ENCODE measurements around the gene SEL1L. TPM values are rescaled to one million over a fixed set of nuclear protein-coding genes. Genes with fewer than 3 reads are reported as not detected.

Gene SEL1L
- total RNA-seq, 1 donor from 2014 or later = 71.9 TPM

DNA sequence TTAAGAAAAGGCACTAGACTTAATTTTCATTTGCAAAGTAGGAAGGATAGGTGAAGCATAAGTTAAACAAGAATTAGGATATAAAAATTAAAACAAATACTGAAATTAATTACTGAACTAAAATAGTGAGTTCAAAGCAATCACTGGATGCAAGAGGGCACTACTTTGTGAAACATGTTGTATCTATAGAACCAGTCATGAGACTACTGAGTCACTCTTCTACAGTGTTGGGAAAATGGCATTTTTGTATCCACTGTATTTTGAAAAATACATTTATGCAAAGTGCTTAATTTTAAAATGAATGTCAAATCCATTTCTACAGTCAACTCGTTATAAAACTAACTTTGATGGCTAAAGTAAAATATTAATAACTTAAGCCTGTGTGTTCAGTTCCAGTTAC, 47.9 kb downstream of the SEL1L start:
- Mint-ChIP-seq H3K27ac (ENCODE audit: unreplicated experiment) (no peak overlapping the region), H3K4me3 (ENCODE audit: unreplicated experiment) (no peak overlapping the region), H3K27me3 (ENCODE audit: unreplicated experiment) (no peaks in the 10 kb centered on the region), H3K9me3 (ENCODE audit: unreplicated experiment) (no peaks in the 10 kb centered on the region), H3K36me3 (ENCODE audit: low read depth, unreplicated experiment) (peaks cover 18% of the 10 kb centered on the region), H3K4me1 (ENCODE audit: unreplicated experiment) (no peaks in the 10 kb centered on the region)
- DNase-seq (ENCODE audit: low spot score) = no peak
- TF ChIP-seq, protein P1, sequence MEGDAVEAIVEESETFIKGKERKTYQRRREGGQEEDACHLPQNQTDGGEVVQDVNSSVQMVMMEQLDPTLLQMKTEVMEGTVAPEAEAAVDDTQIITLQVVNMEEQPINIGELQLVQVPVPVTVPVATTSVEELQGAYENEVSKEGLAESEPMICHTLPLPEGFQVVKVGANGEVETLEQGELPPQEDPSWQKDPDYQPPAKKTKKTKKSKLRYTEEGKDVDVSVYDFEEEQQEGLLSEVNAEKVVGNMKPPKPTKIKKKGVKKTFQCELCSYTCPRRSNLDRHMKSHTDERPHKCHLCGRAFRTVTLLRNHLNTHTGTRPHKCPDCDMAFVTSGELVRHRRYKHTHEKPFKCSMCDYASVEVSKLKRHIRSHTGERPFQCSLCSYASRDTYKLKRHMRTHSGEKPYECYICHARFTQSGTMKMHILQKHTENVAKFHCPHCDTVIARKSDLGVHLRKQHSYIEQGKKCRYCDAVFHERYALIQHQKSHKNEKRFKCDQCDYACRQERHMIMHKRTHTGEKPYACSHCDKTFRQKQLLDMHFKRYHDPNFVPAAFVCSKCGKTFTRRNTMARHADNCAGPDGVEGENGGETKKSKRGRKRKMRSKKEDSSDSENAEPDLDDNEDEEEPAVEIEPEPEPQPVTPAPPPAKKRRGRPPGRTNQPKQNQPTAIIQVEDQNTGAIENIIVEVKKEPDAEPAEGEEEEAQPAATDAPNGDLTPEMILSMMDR (IDR thresholded peaks at IDR 0.05; ENCODE audit: unreplicated experiment) = no peak

DNA sequence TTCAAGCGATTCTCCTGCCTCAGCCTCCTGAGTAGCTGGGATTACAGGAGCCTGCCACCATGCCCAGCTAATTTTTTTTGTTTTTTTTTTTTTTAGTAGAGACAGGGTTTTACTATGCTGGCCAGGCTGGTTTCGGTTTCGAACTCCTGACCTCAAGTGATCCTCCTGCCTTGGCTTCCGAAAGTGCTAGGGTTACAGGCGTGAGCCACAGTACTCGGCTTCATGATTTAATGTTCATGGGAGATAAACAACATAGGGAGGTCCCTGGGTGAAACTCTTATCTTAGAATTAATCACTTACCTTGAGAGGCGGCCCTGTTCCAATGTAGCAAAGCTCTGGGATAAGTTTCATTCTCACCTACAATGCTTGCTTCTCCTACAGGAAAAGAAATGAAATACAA, 48.3 kb downstream of the SEL1L start:
- no peak for DNase-seq (ENCODE audit: low spot score)
- Mint-ChIP-seq H3K9me3 (ENCODE audit: unreplicated experiment) (no peaks in the 10 kb centered on the region), H3K4me3 (ENCODE audit: unreplicated experiment) (no peak overlapping the region), H3K36me3 (ENCODE audit: low read depth, unreplicated experiment) (peaks cover 19% of the 10 kb centered on the region), H3K4me1 (ENCODE audit: unreplicated experiment) (no peaks in the 10 kb centered on the region), H3K27ac (ENCODE audit: unreplicated experiment) (no peak overlapping the region), H3K27me3 (ENCODE audit: unreplicated experiment) (no peaks in the 10 kb centered on the region)
- TF ChIP-seq, protein P1 (IDR thresholded peaks at IDR 0.05; ENCODE audit: unreplicated experiment) = no peak

DNA sequence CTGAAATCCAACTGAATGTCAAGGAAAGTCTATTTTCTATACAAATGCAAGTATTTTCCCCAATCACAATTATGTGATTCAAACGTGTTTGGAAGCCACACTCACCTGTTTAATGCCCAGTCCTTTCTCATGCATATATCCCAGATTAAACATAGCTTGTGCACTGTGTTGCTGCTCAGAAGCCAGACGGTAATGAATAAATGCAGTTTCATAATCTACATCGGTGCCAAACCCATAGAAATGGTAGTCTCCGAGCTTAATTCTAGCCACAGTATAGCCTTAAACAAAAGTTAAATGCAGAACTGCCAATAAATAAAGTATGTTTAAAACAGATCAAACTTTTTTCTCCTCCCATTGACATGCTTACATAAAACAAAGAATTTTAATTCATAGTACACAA, 49.5 kb downstream of the SEL1L start:
- Mint-ChIP-seq H3K4me1 (ENCODE audit: unreplicated experiment) (no peaks in the 10 kb centered on the region), H3K36me3 (ENCODE audit: low read depth, unreplicated experiment) (peaks cover 22% of the 10 kb centered on the region), H3K27me3 (ENCODE audit: unreplicated experiment) (peaks cover 2% of the 10 kb centered on the region), H3K4me3 (ENCODE audit: unreplicated experiment) (no peak overlapping the region), H3K9me3 (ENCODE audit: unreplicated experiment) (no peaks in the 10 kb centered on the region), H3K27ac (ENCODE audit: unreplicated experiment) (no peak overlapping the region)
- no peak for DNase-seq (ENCODE audit: low spot score)
- TF ChIP-seq, protein P1 (IDR thresholded peaks at IDR 0.05; ENCODE audit: unreplicated experiment) = no peak

DNA sequence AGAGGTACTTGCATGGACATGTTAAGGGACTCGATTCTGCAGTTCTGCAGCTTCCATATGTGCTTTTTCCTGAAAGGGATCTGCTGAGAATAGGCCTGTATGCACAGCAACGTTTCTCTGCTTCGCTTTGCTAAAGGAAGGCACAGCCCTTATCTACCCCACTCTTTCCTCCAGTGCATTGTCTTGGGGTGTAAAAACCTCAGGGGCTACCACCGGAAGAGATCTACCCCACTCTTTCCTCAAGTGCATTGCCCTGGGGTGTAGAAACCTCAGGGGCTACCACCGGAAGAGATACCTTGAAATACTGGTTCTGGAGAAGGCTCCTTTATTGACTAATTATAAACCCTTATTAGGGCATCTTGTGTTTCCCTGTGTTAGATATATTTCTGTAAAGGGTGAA, 52.9 kb downstream of the SEL1L start:
- H3K36me3 Mint-ChIP-seq (ENCODE audit: low read depth, unreplicated experiment) = peaks cover 14% of the 10 kb centered on the region
- no peak overlapping the region for H3K4me3 Mint-ChIP-seq (ENCODE audit: unreplicated experiment)
- H3K4me1 Mint-ChIP-seq (ENCODE audit: unreplicated experiment) = no peaks in the 10 kb centered on the region
- peaks cover 2% of the 10 kb centered on the region for H3K27me3 Mint-ChIP-seq (ENCODE audit: unreplicated experiment)
- H3K9me3 Mint-ChIP-seq (ENCODE audit: unreplicated experiment) = no peaks in the 10 kb centered on the region
- no peak for DNase-seq (ENCODE audit: low spot score)
- TF ChIP-seq, protein P1 (IDR thresholded peaks at IDR 0.05; ENCODE audit: unreplicated experiment) = no peak
- no peak overlapping the region for H3K27ac Mint-ChIP-seq (ENCODE audit: unreplicated experiment)

DNA sequence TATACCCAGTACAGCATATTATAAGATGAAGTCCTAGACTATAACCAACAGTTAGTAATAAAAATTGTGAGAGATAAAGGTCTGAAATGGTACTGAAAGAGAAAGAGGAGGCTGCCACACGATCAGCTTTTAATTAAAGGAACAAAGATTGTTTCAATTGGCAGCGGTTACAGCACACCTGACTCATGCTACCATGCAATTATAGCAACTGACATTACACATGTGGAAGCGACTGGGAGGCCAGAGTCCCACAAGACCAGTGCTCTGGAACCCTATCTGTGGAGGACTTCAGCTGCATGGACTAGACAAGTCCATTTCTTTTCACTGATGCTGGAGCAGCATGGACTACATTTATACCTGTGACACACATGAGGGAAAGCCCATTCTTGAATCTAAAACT, 55.2 kb downstream of the SEL1L start:
- Mint-ChIP-seq H3K27ac (ENCODE audit: unreplicated experiment) (no peak overlapping the region), H3K36me3 (ENCODE audit: low read depth, unreplicated experiment) (peaks cover 14% of the 10 kb centered on the region), H3K4me1 (ENCODE audit: unreplicated experiment) (no peaks in the 10 kb centered on the region), H3K4me3 (ENCODE audit: unreplicated experiment) (no peak overlapping the region), H3K27me3 (ENCODE audit: unreplicated experiment) (peaks cover 2% of the 10 kb centered on the region), H3K9me3 (ENCODE audit: unreplicated experiment) (no peaks in the 10 kb centered on the region)
- TF ChIP-seq, protein P1 (IDR thresholded peaks at IDR 0.05; ENCODE audit: unreplicated experiment) = no peak
- DNase-seq (ENCODE audit: low spot score) = no peak

Measured in endothelial cell (in vitro differentiated cells).